Measurements from ENCODE around the gene SMIM20.
"Not testable (repeated sequence)": the region's sequence is repeated elsewhere in the genome, so short reads cannot be mapped to it uniquely, and the experiment has no call there.

SMIM20 gene

GRCh38 chr4:25913851-25914669, at the start of gene SMIM20:
Gene SMIM20 (plus strand): TSS chr4:25914220. CDS start chr4:25914314, 94 bp downstream.
- DNase-seq = peak; percentile 74

- no peak for DNase-seq
These were observed 48.4 kb upstream of the SMIM20 start for GRCh38 chr4:25865586-25865985.

GRCh38 chr4:25866401-25866800, 47.6 kb upstream of the SMIM20 start:
- not testable (repeated sequence) for DNase-seq

- no peak for DNase-seq
These were observed 46.2 kb upstream of the SMIM20 start for GRCh38 chr4:25867781-25868294.

- no peak for DNase-seq
These were observed 43.9 kb upstream of the SMIM20 start for GRCh38 chr4:25870081-25870480.

GRCh38 chr4:25872851-25873631, 41.0 kb upstream of the SMIM20 start:
- no peak for DNase-seq

- DNase-seq = no peak
These were observed 40.3 kb upstream of the SMIM20 start for GRCh38 chr4:25873632-25874129.

- no peak for DNase-seq
These were observed 39.4 kb upstream of the SMIM20 start for GRCh38 chr4:25874655-25875054.

GRCh38 chr4:25875281-25875745, 38.7 kb upstream of the SMIM20 start:
- DNase-seq = no peak

- no peak for DNase-seq
These were observed 35.3 kb upstream of the SMIM20 start for GRCh38 chr4:25878676-25879075.

GRCh38 chr4:25879091-25879584, 34.9 kb upstream of the SMIM20 start:
- no peak for DNase-seq

GRCh38 chr4:25879587-25879986, 34.4 kb upstream of the SMIM20 start:
- no peak for DNase-seq

GRCh38 chr4:25879991-25880651, 33.9 kb upstream of the SMIM20 start:
- DNase-seq = no peak

- DNase-seq = no peak
These were observed 32.8 kb upstream of the SMIM20 start for GRCh38 chr4:25881193-25881592.

GRCh38 chr4:25882226-25882625, 31.8 kb upstream of the SMIM20 start:
- no peak for DNase-seq

GRCh38 chr4:25883565-25883964, 30.5 kb upstream of the SMIM20 start:
- DNase-seq = no peak

GRCh38 chr4:25884031-25884782, 29.8 kb upstream of the SMIM20 start:
- no peak for DNase-seq

GRCh38 chr4:25888781-25889180, 25.2 kb upstream of the SMIM20 start:
- DNase-seq = no peak

GRCh38 chr4:25889589-25890503, 24.2 kb upstream of the SMIM20 start:
- no peak for DNase-seq

GRCh38 chr4:25890571-25891485, 23.2 kb upstream of the SMIM20 start:
- DNase-seq = no peak
